HG03280 (cell line): ENCODE data around the gene KLHL12.

Source experiments
- ATAC-seq: cut with Tn5 transposase; IDR thresholded peaks from one replicate; pipeline ENCODE4 v1.9.1; 2021; ENCODE audit warnings: mild to moderate bottlenecking, moderate library complexity; ENCODE audit not compliant: unreplicated experiment

Gene KLHL12

GRCh38 chr1:202844259-202844658 is 82.8 kb downstream of the KLHL12 start:
- ATAC-seq, result no peak

GRCh38 chr1:202843081-202843480 is 84.0 kb downstream of the KLHL12 start:
- ATAC-seq, result no peak
